Left kidney (tissue), 2 donors: ENCODE measurements around the gene OR2S2. TPM values are rescaled to one million over a fixed set of nuclear protein-coding genes. Genes with fewer than 3 reads are reported as not detected.
"Not testable (repeated sequence)": the region's sequence is repeated elsewhere in the genome, so short reads cannot be mapped to it uniquely, and the experiment has no call there.

ENCODE experiments used
- DNase-seq: peaks from one replicate; pipeline ENCODE4 v3.0.0-alpha.2; 2013
- polyA plus RNA-seq: library from polyadenylated mRNA; unstranded; fragments of 120-200 nt; gene quantifications from one replicate; pipeline ENCODE4 v1.2.1, GENCODE V29; 2013; ENCODE audit not compliant: insufficient read length

The OR2S2 gene
- polyA plus RNA-seq, 1 donor, result not detected

DNA sequence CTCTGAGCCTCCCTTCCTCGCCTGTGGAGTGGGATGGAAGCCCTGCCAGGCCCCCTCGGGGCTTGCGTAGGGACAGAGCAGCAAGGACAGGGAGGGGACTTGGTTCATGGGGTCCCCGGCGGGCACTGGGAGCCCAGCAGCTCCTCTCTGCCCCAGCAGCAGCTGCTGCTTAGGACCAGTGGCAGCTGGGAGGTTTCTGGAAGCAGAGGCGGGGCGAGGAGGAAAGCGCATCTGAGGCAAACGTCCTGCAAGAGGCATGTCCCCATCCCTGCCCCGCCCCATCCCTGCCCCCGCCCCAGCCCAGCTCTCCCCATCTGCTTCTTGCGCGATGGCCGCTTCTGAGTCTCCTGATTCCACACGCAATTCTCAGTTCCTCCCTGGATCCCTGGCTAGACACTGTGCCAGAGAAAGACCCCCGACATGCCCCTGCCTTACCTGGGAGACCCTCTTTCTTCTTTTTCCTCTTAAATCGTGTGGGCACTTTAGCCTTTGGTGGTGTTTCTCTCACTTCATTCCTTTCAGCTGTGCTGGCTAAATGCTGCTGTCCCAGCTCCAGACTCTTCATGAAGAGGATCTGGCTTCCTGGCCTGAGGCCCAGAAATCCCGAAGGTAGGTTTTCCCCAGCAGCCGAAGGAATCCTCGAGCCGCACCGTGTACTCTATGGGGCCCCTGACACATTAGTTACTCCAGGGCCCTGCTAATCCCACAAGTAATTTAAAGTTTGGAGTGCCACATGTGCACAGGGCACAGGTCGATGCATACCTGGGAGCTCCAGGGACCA, 4.4 kb upstream of the OR2S2 start:
- no peak for DNase-seq

DNA sequence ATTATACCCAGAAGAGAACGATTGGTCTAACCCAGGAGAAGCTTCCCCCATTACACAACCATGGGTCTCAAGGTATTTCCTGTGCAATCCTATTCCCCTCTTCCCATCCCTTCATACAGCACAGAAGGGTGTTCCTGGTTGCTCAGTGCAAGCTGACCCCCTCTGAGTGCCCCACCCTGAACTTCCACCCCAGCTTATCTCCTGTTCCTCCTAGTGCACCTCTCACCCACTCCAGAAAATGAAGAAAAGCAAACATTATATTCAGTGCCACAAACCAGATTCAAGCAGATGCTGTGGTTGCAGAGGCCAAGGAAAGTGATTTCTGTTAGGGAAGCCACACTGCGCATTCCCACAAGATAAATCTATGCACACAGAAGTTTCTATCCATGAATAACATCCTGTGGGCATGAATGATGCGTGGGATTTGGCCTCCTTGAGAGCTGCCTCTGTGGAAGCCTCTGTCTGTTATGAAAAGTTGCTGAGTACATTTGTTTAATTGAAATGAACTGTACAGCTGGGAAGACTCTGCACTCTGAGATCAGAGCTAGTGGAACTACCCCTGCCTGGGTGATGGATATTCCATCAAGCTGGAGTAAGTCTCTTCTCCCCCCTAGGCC, 2.2 kb upstream of the OR2S2 start:
- DNase-seq, result no peak

DNA sequence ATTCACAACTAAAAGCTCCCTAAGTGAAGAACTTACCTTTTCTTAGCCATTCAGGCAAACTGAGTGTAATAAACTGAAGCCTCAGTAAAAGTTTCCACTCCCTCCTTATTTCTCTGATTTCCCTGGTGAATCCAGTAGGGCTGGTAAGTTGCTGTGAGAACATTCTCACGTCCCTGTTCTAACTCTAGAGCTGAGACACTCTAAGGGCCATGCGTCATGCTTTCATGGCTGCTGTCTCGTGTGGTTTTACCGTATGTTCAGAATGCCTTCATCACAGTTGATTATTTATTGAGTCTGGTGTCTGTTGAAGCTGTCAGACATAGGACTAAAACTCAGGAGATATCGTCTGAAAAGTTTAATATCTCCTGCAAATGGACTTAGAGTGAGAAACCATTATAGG, 1.3 kb downstream of the OR2S2 start:
- no peak for DNase-seq

DNA sequence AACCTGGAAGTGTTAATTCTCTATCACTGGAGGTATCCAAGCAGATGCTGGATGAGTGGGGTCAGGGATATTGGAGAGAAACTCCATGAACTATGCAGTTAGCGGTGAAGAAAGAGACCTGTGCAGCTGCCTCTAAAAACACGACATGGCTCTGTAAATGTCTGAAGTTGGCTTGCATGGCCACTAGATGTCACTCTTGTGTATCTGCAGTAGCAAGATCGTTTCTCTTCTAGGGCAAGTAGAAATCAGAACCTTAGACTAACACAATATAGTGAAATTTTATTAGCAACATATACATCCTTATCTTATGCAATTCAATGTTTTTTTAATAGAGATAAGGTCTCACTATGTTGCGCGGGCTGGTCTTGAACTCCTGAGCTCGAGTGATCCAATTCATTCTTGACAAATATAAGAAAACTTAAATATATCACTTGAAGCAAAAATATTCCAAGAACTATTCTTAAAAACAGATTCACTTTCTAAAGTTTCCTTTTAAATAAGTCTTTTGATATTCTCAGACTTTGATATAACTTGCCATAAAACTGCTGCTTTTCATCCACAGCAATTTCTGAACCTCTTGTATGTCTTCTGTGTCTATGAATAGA, 2.9 kb downstream of the OR2S2 start:
- peak; percentile 68 for DNase-seq

DNA sequence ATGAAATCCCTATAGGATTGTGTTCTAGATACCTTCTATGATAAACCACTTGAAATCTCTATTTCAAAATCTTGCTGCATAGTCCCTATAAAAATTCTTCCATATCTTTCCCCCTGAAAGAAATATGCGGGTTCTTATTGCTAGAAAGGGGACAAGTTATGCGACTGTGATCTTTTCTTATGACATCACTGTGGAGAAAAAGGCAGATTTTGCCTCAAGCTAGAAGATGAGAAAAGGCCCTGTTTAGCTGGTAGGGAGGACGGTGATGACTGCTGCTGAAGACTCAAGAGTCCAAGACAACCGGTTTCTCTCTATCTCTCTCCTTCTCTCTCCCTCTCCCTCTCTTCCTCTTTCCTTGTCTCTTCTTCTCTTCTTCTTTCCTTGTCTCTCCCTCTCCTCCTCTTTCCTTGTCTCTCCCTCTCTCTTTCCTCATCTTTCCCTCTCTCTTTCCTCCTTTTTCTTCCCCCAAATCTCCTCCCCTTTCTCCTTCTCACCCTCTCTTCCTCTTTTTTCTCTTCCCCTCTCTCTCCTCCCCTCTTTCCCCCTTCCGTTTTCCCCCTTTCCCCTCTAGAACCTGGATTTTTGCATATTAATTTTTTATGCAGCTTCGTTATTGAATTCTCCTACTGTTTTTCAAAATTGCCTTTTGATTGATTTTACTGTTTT, 5.3 kb downstream of the OR2S2 start:
- no peak for DNase-seq

DNA sequence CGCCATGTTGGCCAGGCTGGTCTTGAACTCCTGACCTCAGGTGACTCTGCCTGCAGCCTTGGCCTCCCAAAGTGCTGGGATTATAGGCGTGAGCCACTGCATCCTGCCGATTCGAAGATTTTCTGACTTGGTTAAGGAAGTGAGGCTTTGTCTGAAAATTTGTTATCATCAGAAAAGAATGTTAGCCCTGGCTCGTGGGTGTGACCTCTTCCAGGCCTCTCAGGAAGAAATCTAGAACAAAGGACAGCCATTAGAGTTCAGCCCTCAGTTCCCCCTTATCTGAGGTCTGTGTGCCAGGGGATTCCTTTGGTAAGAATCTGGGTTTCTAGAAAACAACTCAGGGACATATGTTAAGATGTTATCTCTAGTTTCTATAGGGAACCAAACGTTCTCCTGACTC, 6.2 kb downstream of the OR2S2 start:
- DNase-seq, result no peak

DNA sequence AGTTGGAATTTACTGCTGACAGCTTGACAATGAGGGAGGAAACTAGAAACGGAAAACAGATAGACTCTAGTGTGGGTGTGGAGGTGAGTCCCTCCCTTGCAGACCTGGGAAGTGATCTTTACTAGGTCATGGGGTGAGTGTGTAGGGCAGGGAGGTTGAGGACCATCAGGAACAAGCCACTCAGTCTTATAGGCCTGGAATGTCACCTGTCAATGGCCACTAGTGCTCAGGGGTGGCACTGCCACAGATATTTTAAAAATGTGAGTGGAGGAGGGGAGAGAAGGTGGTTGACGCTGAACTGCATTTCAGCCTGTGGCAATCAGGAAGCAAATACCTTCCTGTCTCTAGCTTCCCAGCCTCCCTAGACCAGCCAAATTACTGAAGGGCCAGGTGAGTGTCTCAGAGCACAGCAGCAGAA, 9.0 kb downstream of the OR2S2 start:
- no peak for DNase-seq

DNA sequence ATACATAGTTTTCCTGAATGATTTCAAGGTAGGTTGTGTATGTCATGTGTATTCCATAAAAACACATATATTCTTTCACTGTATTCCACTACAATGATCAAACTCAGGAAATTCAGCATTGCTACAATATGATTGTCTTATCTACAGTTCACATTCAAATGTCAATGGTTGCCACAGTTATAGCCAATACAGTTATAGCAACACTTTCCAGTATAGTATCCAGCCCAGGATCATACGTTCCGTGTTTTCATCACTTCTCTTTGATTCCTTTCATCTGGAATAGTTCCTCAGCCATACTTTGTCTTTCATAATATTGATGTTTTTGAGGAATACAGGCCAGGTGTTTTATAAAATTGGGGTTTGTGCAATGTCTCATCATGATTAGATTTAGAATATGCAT, 9.5 kb downstream of the OR2S2 start:
- DNase-seq, result no peak

DNA sequence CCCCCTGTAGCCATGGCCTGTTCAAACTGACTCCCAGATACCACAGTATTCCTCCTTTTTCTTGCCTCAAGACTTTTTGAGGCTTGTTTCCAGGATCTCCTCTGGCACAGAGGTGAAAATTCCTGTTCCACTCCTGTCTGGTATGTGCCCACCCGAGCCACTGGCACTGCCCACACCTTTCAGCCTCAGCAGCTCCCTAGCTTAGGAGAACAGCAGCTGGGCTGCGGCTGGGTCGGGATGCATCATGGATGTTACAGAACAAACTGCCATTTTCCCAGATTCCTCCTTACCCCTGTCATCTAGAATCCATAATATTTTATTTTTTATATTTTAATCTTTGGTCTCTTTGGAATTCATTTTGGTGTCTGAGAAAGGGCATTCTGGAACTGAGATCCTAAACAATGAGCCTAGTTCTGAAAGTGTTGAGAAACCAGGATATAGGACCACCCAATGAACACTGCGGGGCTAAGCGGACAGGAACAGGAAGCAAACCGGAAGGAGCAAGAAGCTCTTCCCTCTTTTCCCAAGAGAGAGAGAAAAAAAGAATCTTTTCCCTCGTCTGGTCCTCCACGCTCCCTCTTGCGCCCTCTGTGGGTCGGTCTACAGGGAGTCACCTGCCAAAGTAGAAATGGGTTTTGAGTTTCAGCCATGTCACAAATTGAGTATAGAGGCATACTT, 12.5 kb downstream of the OR2S2 start:
- peak; percentile 82 for DNase-seq

DNA sequence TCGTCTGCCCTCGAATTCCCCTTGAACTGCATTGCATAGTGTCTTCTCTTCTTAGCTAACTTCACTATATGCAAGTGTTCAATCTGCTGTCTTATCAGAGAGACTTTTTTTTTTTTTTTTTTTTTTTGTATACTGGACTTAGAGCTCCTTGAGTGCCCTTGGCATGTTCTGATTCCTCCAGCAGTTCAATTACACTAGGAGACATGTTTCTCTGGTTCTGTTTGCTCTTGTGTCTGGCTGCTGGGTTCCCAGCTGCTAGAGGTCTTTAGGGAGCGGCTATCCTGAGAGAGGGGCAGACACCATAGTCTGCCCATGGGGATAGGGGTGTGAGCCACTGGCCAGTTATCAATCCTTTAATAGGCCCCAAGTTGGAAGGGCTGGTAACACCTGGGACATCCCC, 13.1 kb downstream of the OR2S2 start:
- DNase-seq, result no peak

DNA sequence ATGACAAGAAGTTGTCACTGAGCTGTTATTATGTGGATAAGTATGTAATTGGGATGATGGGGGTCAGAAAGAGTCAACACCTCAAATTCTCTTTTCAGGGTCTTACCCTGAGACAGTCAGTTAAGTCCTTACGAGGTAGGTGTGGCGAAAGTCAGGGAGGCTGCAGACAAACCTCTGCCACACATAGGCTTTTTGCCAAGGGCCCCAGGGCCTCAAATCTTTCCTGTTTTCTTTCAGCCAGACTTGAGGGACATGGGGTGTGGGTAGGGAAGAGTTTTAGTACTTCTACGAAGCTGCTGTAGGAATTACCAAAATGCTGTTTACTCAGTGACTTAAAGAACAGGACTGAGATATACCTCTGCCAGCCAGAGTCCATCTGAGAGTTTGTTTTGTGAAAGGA, 13.8 kb downstream of the OR2S2 start:
- no peak for DNase-seq

DNA sequence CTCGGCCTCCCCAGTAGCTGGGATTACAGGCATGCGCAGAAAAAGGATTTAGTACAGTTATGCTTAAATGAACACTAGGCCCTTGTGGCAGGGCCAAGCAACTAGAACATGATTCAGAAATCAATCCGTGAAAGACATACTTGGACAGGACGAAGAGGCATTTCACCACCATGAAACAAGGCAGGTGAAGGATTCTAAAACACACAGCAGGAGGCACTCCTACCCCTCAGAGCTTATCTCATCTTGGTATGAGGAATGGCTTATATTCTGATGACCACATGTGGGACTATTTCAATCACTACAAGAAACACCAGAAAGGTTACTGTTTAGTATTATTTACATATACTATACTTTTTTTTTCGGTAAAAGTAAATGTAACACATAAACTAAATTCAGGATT, 15.7 kb downstream of the OR2S2 start:
- DNase-seq, result no peak

DNA sequence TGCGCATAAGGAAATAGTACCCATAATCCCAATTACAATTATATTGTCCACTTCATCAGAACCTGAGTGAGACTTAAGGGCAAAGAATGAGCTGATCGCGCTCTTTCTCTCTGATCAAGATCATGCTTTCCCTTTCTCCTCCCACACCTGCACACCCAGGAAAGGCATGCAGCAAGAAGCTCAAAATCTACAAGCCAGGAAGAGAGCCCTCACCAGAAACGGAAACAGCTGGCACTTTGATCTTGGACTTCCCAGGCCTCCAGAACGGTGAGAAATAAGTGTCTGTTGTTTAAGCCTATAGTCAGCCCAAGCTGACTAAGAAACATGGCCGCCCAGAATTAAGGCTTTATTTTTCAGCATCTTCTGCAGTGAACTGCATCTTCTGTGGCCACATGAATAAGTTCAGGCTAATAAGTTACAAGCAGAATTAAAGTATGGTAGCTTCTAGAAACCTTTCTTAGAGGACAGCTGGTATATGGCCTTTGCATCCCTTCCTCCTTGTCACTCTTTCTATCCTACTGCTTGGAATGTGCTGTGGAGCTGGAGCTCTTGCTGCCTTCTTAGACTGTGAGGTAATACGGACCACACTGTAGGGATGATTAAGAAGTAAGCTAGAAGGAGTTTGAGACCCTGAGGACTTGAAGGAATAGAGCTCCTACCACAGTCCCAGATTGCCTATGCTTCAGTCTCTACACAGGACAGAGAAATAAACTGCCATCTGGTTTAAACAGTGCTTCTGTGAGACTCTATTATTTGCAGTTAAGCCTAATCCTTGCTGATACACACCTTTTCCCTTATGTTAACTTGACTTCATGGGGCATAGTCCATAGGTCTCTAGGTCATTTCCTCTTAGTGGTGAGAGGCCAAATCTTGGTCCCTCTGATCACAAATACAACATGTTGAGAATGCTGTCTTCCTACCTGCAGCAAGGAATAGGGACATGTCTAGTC, 17.2 kb downstream of the OR2S2 start:
- no peak for DNase-seq

DNA sequence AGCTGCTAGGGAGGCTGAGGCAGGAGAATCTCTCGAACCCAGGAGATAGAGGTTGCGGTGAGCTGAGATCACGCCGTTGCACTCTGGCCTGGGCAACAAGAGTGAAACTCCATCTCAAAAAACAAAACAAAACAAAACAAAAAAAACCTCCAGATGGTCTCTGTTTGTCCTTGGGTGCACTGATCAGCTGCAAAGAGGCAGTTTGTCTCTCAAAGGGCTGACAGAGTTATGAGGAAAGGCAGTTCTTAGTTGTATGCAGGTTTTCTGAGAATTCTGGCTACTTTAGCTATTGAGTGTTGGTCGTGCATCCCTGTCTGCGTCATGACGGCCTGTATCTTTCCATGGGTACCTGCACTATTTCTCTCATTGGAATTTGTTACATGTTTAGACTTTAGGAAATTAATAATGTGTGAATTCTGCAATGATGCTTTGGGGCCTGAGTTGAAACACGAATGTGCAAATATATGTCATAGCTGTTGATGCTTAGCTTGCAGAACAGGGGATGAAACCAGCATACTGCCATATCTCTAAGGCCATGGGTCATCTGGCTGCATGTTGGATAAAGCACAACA, 18.2 kb downstream of the OR2S2 start:
- DNase-seq, result no peak

DNA sequence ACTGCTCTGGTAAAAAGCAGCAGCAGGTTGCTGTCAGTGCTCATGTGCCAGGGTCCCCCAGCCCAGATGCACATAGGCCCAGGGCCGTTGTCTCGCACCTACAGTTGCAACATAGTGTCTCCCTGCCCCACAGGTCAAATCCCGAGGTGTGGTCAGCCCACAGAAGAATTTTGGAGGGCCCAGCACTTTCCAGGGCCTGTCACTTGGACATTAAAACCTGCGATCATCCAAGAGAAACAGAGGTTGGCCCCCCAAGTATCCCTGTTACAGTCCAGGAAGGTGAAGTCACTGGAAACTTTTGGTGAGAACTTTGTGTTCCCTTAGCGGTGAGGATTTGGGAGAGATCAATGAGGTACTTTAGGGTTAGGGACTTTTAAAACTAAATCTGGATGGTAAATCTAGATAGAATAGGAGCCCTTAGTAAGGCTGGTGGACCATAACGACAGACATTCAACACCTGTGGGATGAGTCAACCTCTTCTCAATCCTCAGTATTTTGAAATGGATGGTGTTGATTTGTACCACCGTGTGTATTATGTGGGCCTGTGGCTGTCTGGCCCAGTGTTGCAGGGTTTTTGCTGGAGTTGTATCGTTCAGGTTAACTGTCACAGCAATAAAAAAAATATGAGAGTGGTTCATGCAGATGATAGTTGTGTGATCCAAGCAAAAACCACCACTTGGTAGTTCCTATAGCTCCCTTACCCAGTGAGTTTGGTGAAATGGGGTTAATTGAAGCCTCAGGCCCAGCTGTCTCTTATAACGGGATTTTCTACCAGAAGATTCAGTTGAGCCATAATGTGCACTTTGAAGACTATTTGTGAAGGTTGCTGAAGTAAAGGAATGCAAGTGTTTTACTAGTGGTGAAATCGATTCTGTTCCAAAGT, 19.2 kb downstream of the OR2S2 start:
- no peak for DNase-seq

DNA sequence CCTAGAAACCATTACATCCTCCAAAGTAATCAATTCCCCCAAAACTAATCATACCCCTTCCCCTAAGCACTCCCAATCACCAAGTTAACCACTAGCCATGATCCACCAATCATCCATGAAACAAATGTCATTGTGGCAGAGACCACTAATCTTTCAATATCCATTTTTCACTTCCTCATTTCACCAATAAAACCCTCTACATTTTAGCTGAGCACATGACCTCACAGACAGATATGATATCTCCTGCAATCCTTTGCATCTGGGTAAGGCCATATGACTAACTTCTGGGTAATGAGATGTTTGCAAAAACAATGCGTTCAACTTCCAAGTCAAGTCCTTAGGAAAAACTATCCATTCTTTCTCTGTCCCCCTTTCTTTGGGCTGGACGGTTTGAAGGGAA, 20.7 kb downstream of the OR2S2 start:
- no peak for DNase-seq

DNA sequence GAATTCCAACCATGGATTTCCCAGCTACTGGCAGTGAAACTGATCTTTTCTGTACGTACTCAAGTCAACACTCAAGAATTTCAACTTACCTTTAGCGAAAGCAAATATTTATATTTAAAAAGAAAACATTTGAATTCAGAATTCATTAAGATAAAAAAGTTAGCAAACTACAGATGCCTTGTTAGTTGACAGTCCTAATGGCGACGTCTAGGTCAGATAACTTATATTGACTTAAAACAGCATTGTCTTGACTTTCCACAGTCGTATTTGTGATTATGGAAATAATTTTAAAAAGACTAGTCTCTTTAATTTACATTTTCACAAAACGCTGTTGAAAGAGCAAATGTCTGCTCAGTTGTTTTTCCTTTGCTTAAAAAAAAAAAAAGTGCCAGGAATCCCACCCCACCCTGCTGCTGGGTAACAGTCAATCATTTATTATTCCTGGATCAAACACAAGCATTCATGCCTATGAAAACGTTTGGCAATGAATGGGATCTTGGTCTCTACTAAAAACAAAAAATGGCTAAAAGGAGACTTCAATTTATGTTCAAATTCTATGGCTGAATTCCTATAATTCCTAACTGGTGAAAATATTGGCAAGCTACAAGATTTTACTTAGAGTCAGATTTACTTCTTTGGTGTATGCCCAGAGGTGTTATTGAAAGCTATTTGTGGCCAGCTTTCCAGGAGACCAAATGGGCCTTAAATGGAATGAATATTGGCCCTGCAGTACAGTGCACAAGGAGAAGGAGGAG, 22.0 kb downstream of the OR2S2 start:
- DNase-seq, result no peak

DNA sequence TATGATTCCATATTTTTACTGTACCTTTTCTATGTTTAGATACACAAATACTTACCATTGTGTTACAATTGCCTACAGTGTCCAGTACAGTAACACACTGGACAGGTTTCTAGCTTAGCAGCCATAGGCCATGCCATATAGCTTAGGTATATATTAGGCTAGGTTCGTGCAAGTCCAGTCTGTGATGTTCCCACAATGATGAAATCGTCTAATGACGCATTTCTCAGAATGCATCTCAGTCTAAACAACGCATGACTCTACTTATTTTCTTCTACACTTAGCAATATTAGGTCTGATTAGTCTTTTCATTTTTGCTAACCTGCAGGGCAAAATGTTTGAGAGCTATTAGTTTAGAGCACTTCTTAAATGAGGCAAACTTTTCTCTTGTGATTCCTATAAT, 22.7 kb downstream of the OR2S2 start:
- no peak for DNase-seq

DNA sequence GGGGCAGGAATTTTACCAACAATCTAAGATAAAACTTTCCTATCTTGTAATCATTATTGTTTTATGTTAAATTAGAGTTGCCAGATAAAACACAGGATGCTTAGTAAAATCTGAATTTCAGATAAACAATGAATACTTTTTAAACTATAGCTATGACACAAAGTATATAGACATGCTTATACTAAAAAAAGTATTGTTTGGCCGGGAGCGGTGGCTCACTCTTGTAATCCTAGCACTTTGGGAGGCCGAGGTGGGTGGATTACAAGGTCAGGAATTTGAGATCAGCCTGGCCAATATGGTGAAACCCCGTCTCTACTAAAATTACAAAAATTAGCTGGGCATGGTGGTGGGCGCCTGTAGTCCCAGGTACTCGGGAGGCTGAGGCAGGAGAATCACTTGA, 23.9 kb downstream of the OR2S2 start:
- DNase-seq, result not testable (repeated sequence)
